PFSK-1 (cell line): ENCODE results near the gene SLC7A11.

Source experiments
- POLR2AphosphoS5 ChIP-seq: IDR thresholded peaks from 2 replicates; pipeline ENCODE4 v1.6.1; 2012; ENCODE audit warnings: low read depth, mild to moderate bottlenecking, control low read depth, low read length, moderate library complexity
- SIN3A ChIP-seq: IDR thresholded peaks from 2 replicates; pipeline ENCODE4 v1.6.1; 2012; ENCODE audit warnings: mild to moderate bottlenecking, low read length, moderate library complexity, borderline replicate concordance; ENCODE audit not compliant: insufficient read depth
- TF ChIP-seq, protein P1 (sequence below), 2 experiments: IDR thresholded peaks; 2 replicates each; pipeline versions ENCODE4 v1.6.1 to v1.8.0; 2011 to 2012; ENCODE audit warnings: low read depth in 2 of 2, low read length in 2 of 2, control low read depth in 1 of 2, inconsistent platforms in 1 of 2, mild to moderate bottlenecking in 1 of 2, moderate library complexity in 1 of 2; ENCODE audit not compliant: insufficient read depth in 1 of 2

- no peak for TF ChIP-seq SIN3A
- TF ChIP-seq, protein P1, sequence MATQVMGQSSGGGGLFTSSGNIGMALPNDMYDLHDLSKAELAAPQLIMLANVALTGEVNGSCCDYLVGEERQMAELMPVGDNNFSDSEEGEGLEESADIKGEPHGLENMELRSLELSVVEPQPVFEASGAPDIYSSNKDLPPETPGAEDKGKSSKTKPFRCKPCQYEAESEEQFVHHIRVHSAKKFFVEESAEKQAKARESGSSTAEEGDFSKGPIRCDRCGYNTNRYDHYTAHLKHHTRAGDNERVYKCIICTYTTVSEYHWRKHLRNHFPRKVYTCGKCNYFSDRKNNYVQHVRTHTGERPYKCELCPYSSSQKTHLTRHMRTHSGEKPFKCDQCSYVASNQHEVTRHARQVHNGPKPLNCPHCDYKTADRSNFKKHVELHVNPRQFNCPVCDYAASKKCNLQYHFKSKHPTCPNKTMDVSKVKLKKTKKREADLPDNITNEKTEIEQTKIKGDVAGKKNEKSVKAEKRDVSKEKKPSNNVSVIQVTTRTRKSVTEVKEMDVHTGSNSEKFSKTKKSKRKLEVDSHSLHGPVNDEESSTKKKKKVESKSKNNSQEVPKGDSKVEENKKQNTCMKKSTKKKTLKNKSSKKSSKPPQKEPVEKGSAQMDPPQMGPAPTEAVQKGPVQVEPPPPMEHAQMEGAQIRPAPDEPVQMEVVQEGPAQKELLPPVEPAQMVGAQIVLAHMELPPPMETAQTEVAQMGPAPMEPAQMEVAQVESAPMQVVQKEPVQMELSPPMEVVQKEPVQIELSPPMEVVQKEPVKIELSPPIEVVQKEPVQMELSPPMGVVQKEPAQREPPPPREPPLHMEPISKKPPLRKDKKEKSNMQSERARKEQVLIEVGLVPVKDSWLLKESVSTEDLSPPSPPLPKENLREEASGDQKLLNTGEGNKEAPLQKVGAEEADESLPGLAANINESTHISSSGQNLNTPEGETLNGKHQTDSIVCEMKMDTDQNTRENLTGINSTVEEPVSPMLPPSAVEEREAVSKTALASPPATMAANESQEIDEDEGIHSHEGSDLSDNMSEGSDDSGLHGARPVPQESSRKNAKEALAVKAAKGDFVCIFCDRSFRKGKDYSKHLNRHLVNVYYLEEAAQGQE (IDR thresholded peaks at IDR 0.05; ENCODE audit: insufficient read depth in 1 of 2, low read depth in 2 of 2, low read length in 2 of 2) = no peak
- TF ChIP-seq POLR2AphosphoS5 = no peak
Measured at GRCh38 chr4:138161351-138161750, 80.8 kb downstream of the SLC7A11 start.
